Loucy (cell line): Measurements from ENCODE around the gene BCR.

Experiments used
- CTCF ChIP-seq: fragments of 200-600 bp; sonication (generic); conservative IDR thresholded peaks from 2 replicates; pipeline ENCODE4 v1.5.1; 2014; ENCODE audit warnings: mild to moderate bottlenecking, antibody characterized with exemption, low read length
- EZH2phosphoT487 ChIP-seq: fragments of 200-600 bp; IDR thresholded peaks from 2 replicates; pipeline ENCODE4 v1.6.1; 2018; ENCODE audit warnings: antibody characterized with exemption, mild to moderate bottlenecking, moderate library complexity, borderline replicate concordance

- TF ChIP-seq CTCF = no peak
- TF ChIP-seq EZH2phosphoT487 = no peak
Observed at GRCh38 chr22:23166841-23167616, 13.3 kb upstream of the BCR start.
